ENCODE results near the gene BBS2. TPM values are rescaled to one million over a fixed set of nuclear protein-coding genes. Genes with fewer than 3 reads are reported as not detected.

The BBS2 gene
- total and polyA plus RNA-seq, 8 donors: 11.3 to 142 (median 47.7) TPM

DNA sequence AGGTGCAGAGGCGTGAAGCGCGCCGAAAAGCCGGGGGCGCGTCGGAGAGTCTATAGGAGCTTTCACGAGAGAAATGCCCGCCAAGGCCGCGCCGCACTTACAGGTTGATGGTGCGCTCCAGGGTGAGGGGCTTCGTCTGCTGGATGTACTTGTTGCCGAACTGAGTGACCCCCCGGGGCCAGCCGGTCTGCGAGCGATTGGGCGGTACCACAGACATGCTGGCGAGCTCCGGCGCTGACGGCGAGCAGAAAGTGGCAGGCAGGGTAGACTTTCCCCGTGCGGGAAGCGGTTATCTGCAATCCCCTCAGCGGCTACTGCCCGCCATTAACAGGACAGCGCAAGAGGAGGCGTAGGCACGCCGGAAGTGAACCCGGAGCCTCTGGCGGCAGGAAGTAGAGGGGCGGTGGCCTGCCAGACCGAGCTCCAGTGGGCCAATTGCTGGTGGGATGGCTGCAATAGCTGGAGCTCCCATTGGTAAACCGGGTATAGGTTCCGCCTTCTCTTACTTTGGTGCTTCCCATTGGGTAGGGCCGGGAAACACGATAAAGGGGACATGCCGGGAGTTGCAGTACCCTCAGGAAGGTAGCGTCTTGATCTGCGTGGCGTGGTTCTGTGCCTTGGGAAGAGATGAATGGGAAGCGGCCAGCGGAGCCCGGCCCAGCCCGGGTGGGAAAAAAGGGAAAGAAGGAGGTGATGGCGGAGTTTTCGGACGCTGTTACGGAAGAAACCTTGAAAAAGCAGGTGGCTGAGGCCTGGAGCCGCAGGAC is 68.7 kb downstream of the BBS2 start, which contains the start of the genes NUDT21 and OGFOD1:
NUDT21 (minus strand) TSS at position 347 of the 767 bp plus-strand sequence; CDS start at position 217, 130 bp downstream.
OGFOD1 (plus strand) TSS at position 569 of the 767 bp plus-strand sequence; CDS start at position 628, 59 bp downstream.
- Histone ChIP-seq H3K9me3 (no peaks in the 10 kb centered on the region), H3K4me1 (peaks cover 29 to 50% (median 40%) of the 10 kb centered on the region in 4 donors), H3K27me3 (no peaks in the 10 kb centered on the region), H3K36me3 (peaks cover 24 to 44% (median 41%) of the 10 kb centered on the region in 4 donors), H3K27ac (peak within 1 kb of the TSS; percentile 67 to 90 (median 85)), H3K4me3 (peak within 1 kb of the TSS; percentile 72 to 98 (median 86))
- peak; percentile 94 to 99 for DNase-seq
- TF ChIP-seq POLR2A (IDR thresholded peaks at IDR 0.05): no peak
- TF ChIP-seq, protein P1, sequence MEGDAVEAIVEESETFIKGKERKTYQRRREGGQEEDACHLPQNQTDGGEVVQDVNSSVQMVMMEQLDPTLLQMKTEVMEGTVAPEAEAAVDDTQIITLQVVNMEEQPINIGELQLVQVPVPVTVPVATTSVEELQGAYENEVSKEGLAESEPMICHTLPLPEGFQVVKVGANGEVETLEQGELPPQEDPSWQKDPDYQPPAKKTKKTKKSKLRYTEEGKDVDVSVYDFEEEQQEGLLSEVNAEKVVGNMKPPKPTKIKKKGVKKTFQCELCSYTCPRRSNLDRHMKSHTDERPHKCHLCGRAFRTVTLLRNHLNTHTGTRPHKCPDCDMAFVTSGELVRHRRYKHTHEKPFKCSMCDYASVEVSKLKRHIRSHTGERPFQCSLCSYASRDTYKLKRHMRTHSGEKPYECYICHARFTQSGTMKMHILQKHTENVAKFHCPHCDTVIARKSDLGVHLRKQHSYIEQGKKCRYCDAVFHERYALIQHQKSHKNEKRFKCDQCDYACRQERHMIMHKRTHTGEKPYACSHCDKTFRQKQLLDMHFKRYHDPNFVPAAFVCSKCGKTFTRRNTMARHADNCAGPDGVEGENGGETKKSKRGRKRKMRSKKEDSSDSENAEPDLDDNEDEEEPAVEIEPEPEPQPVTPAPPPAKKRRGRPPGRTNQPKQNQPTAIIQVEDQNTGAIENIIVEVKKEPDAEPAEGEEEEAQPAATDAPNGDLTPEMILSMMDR (IDR thresholded peaks at IDR 0.05): peak in 1 of 7 experiments; percentile 17
- TF ChIP-seq POLR2AphosphoS5 (IDR thresholded peaks at IDR 0.05): peak; percentile 47 to 91 (median 84)
- TF ChIP-seq EP300 (IDR thresholded peaks at IDR 0.05): peak; percentile 14
- intact Hi-C loops (cut with DNase I; ENCODE audit: low total_unique reads): no loop called here
- WGBS, 5 donors: 0 to 1% (median 0%) methylated on average over 49 to 56 of the region's 56 CpGs

DNA sequence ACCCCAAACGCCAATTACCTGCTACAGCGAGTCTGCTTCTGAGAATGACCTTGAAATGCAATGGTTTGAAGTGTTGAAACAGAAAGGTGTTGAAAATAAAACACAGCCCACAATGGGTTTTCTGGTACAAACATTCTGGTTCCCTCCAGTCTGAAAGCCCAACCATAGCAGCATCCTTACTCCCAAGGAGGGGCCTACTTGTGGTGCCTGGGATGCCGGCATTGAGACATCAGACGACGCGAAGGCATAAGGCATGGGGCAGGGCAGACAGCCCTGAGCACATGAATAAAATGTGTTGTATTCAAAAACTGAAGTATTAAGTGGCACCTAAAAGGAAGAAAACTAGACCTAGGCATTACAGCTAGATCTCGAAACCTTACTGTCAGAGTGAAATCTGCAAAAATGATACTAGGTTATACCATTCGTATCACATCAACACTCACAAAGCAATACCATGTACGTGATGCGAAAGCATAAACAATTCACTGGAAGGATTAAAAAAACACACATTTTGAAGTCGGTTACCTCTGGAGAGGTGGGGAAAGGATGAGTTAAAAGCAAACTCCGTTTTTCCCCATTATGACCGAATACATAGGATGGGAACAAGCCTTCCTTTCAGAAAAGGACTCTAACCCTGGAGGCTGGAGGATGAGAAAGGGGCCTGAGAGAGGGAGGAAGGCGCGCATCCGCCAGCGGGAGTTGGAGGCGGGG is 69.4 kb downstream of the BBS2 start:
- intact Hi-C loops (cut with DNase I; ENCODE audit: low total_unique reads): no loop called here
- Histone ChIP-seq H3K9me3 (no peaks in the 10 kb centered on the region), H3K36me3 (peaks cover 19 to 44% (median 41%) of the 10 kb centered on the region in 4 donors), H3K4me3 (peak overlapping the region; percentile 72 to 98 (median 86)), H3K4me1 (peaks cover 29 to 50% (median 40%) of the 10 kb centered on the region in 4 donors), H3K27ac (peak overlapping the region; percentile 55 to 90 (median 85)), H3K27me3 (no peaks in the 10 kb centered on the region)
- WGBS, 5 donors: 5 to 7% (median 7%) methylated on average over 18 of the region's 18 CpGs
- DNase-seq: peak in 1 of 2 donors; percentile 17
- TF ChIP-seq, protein P1 (IDR thresholded peaks at IDR 0.05): no peak
- TF ChIP-seq EP300 (IDR thresholded peaks at IDR 0.05) (no peak), POLR2AphosphoS5 (IDR thresholded peaks at IDR 0.05) (no peak)

DNA sequence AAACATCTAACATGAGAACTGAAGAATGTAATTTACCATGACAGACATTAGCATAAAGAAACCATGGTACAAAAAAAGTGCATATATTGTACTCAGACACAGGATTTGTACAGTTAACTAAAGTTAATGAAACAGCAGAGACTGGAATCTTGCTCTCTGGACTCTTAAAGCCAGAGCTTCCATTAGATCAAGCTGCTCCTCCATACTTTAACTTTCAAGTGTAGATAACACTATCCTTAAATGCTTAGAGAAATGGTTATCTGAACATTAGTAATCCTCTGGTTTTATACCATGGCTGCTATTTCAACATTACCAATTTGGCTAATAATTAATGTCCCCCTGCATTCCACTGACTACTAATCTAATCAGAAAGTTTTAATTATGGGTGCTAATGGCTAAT is 71.8 kb downstream of the BBS2 start:
- no peak for DNase-seq
- peaks cover 10 to 46% (median 42%) of the 10 kb centered on the region in 4 donors for H3K36me3 ChIP-seq
- TF ChIP-seq EP300 (IDR thresholded peaks at IDR 0.05): no peak
- TF ChIP-seq, protein P1 (IDR thresholded peaks at IDR 0.05): no peak
- TF ChIP-seq POLR2AphosphoS5 (IDR thresholded peaks at IDR 0.05): no peak
- TF ChIP-seq POLR2A (IDR thresholded peaks at IDR 0.05): no peak
- H3K4me1 ChIP-seq: peaks cover 29 to 46% (median 36%) of the 10 kb centered on the region in 4 donors
- H3K9me3 ChIP-seq: no peaks in the 10 kb centered on the region
- no peak overlapping the region for H3K4me3 ChIP-seq
- H3K27ac ChIP-seq: no peak overlapping the region
- intact Hi-C loops (cut with DNase I; ENCODE audit: low total_unique reads): no loop called here
- no peaks in the 10 kb centered on the region for H3K27me3 ChIP-seq

DNA sequence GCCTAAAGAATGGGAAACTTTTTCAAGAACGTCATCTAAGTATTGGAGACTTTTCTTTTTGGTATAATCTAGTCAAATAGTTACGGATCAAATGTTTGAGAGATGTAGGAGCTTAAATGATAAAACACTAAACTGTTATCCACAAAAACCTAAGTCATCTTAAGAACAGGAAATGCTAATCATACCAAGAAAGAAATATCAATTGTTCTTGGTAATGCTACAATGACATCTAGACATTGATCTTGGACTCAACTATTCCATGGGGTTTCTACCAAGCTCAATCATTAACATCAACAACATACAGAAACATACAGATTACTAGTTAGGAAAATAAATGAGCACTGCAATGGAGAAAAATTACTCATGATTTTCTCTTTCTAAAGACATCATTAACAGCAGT is 72.5 kb downstream of the BBS2 start:
- intact Hi-C loops (cut with DNase I; ENCODE audit: low total_unique reads): no loop called here
- DNase-seq: no peak
- Histone ChIP-seq H3K36me3 (peaks cover 10 to 53% (median 49%) of the 10 kb centered on the region in 4 donors), H3K4me1 (peaks cover 23 to 39% (median 29%) of the 10 kb centered on the region in 4 donors), H3K27ac (no peak overlapping the region), H3K4me3 (no peak overlapping the region), H3K27me3 (no peaks in the 10 kb centered on the region), H3K9me3 (no peaks in the 10 kb centered on the region)
- 50 to 84% (median 69%) methylated on average over 2 of the region's 2 CpGs for WGBS, 5 donors
- no peak for TF ChIP-seq EP300 (IDR thresholded peaks at IDR 0.05)
- TF ChIP-seq, protein P1 (IDR thresholded peaks at IDR 0.05): no peak
- no peak for TF ChIP-seq POLR2AphosphoS5 (IDR thresholded peaks at IDR 0.05)
- TF ChIP-seq POLR2A (IDR thresholded peaks at IDR 0.05): no peak

Data from stomach (tissue), 9 donors.